HG03135 (cell line): ENCODE data around the gene CHRNA7.

Experiments used
- ATAC-seq: cut with Tn5 transposase; IDR thresholded peaks from one replicate; pipeline ENCODE4 v1.9.1; 2021; ENCODE audit warnings: mild to moderate bottlenecking, moderate library complexity; ENCODE audit not compliant: unreplicated experiment

Gene CHRNA7

DNA sequence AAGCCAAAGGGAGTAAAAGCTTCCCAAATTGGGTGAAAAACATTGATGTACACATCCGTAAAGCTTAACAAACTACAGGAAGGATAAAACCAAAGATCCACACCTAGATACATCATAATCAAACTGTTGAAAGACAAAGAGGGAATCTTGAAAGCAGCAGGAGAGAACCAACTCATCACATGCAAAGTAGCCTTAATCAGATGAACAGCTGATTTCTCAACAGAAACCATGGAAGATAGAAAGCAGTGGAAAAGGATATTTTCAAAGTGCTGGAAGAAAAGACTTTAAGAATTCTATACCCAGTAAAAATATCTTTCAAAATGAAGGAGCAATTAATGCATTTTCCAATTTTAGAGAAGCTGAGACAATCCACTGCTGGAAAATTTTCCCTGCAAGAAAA, 36.8 kb downstream of the CHRNA7 start:
- no peak for ATAC-seq

- ATAC-seq, result no peak
Measured at GRCh38 chr15:32089851-32090359, 59.6 kb downstream of the CHRNA7 start.

- ATAC-seq, result no peak
Measured at GRCh38 chr15:32091505-32092380, 61.4 kb downstream of the CHRNA7 start.

GRCh38 chr15:32096213-32096612, 65.9 kb downstream of the CHRNA7 start:
- ATAC-seq, result no peak

GRCh38 chr15:32096916-32097617, 66.8 kb downstream of the CHRNA7 start:
- ATAC-seq, result no peak

GRCh38 chr15:32098033-32098432, 67.7 kb downstream of the CHRNA7 start:
- no peak for ATAC-seq

DNA sequence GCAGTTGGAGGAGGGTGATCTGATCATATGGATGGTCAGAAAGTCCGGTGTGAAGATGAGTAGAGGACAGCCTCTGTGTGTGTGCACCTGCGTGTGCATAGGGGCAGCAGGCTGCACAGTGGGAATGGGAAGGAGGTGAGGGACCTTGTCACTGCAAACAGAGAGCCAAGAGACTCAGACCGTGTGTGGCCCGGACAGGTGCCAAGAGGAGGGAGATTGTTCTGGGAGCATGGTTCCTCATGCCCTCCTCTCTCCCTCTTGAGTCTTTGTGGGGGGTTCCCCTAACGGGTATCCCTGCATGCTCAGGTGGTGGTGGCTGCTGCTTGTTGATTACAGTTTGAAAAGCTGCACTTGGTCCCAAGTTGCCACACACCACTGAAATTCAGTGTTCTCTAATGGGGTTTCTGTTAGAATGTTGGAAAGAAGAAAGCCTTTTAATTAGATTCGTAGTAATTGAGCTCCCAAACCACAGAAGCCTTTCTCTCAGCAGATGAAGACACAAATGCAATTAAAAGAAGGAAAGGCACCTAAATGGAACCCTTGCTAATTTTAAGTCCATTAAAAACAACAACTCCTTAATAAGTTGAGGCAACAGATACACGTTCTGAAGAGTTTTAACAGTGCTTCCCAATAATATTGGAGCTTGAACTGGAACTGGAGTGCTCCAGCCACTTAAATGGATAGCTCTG, 68.9 kb downstream of the CHRNA7 start:
- no peak for ATAC-seq

DNA sequence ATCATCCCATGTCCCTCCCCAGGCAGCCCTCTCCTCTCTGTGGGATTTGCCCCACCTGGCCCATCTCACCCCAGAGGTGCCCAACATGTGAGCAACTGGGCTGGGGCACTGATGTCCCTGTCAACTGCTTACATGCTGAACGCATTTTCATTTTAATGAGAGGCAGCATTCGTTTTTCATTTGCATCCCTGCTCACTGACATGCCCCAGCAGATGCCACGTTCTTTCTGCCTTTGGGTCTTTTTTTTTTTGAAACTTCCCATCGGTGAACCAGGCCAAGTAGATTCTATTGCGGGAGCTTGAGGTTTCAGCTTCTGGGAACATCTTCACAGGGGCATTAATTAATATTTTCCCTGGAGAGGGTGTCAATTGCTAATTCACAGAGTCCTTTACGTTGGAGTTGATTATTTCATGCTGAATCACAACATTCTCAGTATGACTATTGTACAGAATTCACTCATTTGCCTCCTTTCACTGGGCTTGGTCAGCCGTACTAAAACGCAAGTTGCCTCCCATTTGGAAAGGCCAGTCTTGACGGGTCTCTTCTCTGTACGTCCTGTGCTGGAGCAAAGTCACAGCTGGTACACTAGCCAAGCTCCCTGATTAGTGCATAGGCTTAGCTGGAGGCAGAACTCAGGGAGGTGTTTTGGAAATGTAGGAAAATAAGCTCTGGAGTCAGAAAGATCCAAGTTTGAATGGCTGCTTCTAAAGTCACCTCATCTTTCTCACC, 69.8 kb downstream of the CHRNA7 start:
- no peak for ATAC-seq

- ATAC-seq, result no peak
Measured at GRCh38 chr15:32104061-32104995, 74.0 kb downstream of the CHRNA7 start.

- no peak for ATAC-seq
Measured at GRCh38 chr15:32105258-32106241, 75.2 kb downstream of the CHRNA7 start.

GRCh38 chr15:32106401-32107381, 76.4 kb downstream of the CHRNA7 start:
- ATAC-seq, result no peak

DNA sequence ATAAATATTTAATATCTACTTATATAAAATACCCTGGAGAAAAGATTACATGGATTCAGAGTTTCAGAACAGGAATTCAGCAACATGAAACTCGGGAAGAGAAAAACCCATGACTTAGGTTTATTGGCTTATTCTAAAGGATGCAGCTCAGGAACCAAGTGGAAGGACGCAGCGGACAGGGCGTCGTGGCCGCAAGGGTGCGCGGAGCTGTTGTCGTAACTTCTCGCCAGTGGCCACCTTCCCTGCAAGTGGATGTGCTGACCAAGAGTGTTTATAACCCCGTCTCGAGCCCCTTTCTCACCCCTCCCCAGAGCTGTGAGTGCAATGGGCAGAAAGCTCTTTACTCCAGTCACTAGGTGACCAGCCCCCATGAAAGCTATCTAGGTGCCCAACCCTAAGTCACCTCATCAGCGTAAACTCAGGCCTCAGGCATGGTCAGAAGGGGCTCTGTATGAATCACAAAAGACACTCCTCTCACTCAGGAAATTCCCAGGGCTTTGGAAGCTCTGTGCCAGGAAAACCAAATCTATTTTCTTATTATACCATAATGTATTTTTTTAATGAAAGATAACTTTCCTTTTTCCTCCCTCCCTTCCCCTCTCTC, 77.3 kb downstream of the CHRNA7 start:
- ATAC-seq, result no peak

DNA sequence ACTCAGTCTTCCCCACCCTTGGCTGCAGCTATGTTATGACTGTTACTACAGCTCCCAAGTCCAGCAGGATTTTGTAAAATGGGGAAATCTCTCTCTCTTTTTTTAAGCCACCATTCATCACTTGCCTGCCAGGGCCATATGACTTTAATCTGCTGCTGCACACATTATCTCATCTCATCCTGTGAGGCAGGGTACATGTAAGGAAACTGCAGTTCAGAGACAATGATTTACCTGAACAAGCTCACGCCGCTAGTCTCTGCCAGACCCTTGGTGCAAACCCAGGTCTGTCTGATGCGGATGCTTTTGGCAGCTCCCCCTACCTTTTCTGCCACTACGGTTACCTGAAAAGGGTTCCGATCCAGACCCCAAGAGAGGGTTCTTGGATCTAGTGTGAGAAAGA, 78.3 kb downstream of the CHRNA7 start:
- ATAC-seq, result no peak

DNA sequence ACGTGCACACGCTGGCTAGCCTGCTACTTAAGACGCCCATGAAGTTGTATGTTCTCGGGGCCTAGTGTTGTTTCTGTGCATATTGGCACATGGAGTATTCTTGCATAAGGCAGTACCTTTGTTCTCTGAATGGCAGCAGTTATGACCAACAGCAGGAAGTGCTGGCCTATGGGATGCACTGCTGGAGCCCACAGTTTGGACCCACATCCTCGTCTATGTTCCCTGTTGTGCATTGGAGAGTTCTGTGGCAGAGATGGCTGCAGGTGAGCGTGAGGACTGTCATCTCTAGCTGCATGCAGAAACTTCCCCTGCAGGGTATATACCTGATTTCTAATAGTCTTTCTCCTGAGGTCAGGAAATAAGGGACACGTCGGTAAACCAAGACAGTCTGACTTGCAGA, 81.8 kb downstream of the CHRNA7 start:
- no peak for ATAC-seq

DNA sequence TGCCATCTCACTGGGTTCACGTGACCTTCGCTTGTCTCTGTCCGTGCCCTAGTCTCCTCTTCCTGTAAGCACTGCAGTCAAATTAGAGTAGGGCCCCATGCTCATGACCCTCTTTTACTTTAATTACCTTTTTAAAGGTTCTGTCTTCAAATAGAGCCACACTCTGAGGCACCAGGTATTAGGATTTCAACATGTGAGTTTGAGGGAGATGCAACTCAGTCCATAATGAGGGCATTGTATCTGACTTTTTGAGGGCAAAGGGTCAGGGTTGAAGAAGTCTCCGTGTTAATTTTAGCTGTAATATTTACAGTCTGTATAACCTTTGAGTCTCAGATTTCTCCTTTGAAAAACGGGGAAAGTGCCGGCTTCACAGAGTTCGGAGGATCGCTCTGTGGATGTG, 82.9 kb downstream of the CHRNA7 start:
- no peak for ATAC-seq

DNA sequence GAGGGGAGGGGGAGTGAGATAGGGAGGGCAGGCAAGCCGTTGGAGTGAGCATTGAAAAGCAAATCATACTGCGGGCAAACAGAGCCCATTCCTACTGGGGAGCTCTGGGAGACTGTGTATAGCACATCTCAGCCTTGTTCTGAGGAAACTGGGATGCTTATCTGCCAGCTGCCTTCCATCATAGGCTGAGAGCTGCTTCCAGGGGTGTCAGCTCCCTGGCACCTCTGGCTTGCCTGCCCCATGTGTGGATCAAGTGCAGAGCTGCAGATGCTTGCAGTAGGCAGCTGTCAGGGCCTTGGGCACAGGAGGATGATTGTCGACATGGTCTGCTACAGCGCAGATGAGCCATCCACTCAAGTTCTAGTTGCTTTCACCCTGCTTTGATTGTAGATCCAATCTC, 86.8 kb downstream of the CHRNA7 start:
- no peak for ATAC-seq

GRCh38 chr15:32119286-32119685, 89.0 kb downstream of the CHRNA7 start:
- ATAC-seq, result no peak
